Caco-2 (cell line): Measurements from ENCODE around the gene KIRREL3. TPM values are rescaled to one million over a fixed set of nuclear protein-coding genes. Genes with fewer than 3 reads are reported as not detected.

Experiments used
- BruUV-seq: library from RNA; stranded (reverse); fragments of 400-500 nt; replicated peaks from 2 replicates; lab custom pipeline; 2021; lab: Mats Ljungman, UMichigan
- CTCF ChIA-PET: fragments of 300-600 bp; sonication (Branson Sonifier 250); formaldehyde crosslinking; loops from one replicate; lab custom pipeline; 2022; ENCODE audit warnings: antibody characterized with exemption; lab: Charles Lee
- POLR2A ChIA-PET: fragments of 300-600 bp; sonication (Branson Sonifier 250); formaldehyde crosslinking; loops from one replicate; lab custom pipeline; 2022; ENCODE audit warnings: antibody characterized with exemption; lab: Charles Lee
- DNase-seq, 2 experiments: peaks; one replicate each; pipeline versions ENCODE4 v3.0.0 to v3.0.0-alpha.2; 2020 to 2022
- H3K27me3 ChIP-seq: replicated peaks from 2 replicates; pipeline ENCODE4 v1.6.0; 2011; ENCODE audit warnings: low read length; ENCODE audit not compliant: control insufficient read depth, insufficient read depth
- H3K36me3 ChIP-seq: 2 replicates; pipeline ENCODE4 v1.5.1; 2011; ENCODE audit warnings: low read length; ENCODE audit not compliant: control insufficient read depth, insufficient read depth
- H3K4me1 ChIP-seq: fragments of 250-450 bp; sonication (Bioruptor Pico); 2 replicates; pipeline ENCODE4 v1.5.1; 2020; ENCODE audit warnings: mild to moderate bottlenecking
- H3K4me3 ChIP-seq: 2 replicates; pipeline ENCODE4 v1.5.1; 2011; ENCODE audit warnings: low read depth, mild to moderate bottlenecking, control low read depth, low read length
- H3K9me3 ChIP-seq: fragments of 250-450 bp; sonication (Bioruptor Pico); 2 replicates; pipeline ENCODE4 v1.5.1; 2020; ENCODE audit warnings: mild to moderate bottlenecking, moderate library complexity
- H3K27ac Mint-ChIP-seq: one replicate; pipeline ENCODE4 v1.8.0; 2022; ENCODE audit warnings: mixed read lengths; ENCODE audit not compliant: unreplicated experiment
- H3K27me3 Mint-ChIP-seq: one replicate; pipeline ENCODE4 v1.8.0; 2022; ENCODE audit warnings: mixed read lengths; ENCODE audit not compliant: insufficient read depth, unreplicated experiment
- H3K36me3 Mint-ChIP-seq: one replicate; pipeline ENCODE4 v1.8.0; 2022; ENCODE audit warnings: mild to moderate bottlenecking, mixed read lengths; ENCODE audit not compliant: insufficient read depth, unreplicated experiment
- H3K4me1 Mint-ChIP-seq: one replicate; pipeline ENCODE4 v1.8.0; 2022; ENCODE audit warnings: low read depth, mixed read lengths; ENCODE audit not compliant: unreplicated experiment
- H3K4me3 Mint-ChIP-seq: one replicate; pipeline ENCODE4 v1.8.0; 2022; ENCODE audit warnings: mild to moderate bottlenecking, moderate library complexity, mixed read lengths; ENCODE audit not compliant: unreplicated experiment
- H3K9me3 Mint-ChIP-seq: one replicate; pipeline ENCODE4 v1.8.0; 2022; ENCODE audit warnings: mixed read lengths; ENCODE audit not compliant: unreplicated experiment
- CTCF ChIP-seq, 2 experiments: fragments of 200-600 bp in 1 of 2; IDR thresholded peaks; 1 replicate in 1 of 2; 2 replicates in 1 of 2; pipeline versions ENCODE4 v1.5.1 to v1.8.0; 2011 to 2022; ENCODE audit warnings: antibody characterized with exemption in 1 of 2, control low read depth in 1 of 2, inconsistent platforms in 1 of 2, low read depth in 1 of 2, low read length in 1 of 2, mild to moderate bottlenecking in 1 of 2, moderate library complexity in 1 of 2; ENCODE audit not compliant: insufficient read depth in 1 of 2, severe bottlenecking in 1 of 2, unreplicated experiment in 1 of 2
- intact Hi-C: fragments of 100-400 bp; cut with micrococcal nuclease; formaldehyde crosslinking; loops from one replicate; pipeline ENCODE4 v1.10.0; 2022; ENCODE audit not compliant: unreplicated experiment
- total RNA-seq: library from RNA; stranded (reverse); gene quantifications from 2 replicates; pipeline ENCODE4 v1.2.3, GENCODE V29; 2022

KIRREL3 gene
- total RNA-seq, 1 experiment from 2014 or later: not detected

DNA sequence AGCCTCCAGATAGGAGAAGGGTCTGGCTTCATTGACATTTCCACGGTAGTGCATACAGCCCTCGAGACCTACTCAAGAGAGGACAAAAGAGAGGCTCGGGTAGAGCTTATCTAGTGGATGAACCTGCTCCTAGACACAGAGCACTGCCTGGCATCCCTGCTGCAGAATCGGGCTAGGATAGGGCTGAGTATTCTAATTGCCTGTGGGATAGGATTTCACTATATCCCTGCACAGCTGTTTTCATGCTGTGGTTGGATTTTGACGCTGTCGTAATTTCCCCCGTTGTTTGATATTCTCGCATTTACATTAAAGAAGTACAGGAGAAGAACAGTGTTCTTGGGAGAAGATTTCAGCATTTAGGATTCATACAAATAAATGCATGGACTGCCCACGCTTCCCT, 107.8 kb downstream of the KIRREL3 start:
- Histone ChIP-seq H3K9me3 (0 out of 2 replicates have a peak, but pooled peaks cover 7% of the 10 kb centered on the region), H3K27me3 (no peaks in the 10 kb centered on the region), H3K4me1 (no peaks in the 10 kb centered on the region), H3K4me3 (no peak overlapping the region), H3K36me3 (no peaks in the 10 kb centered on the region)
- ChIA-PET POLR2A (no interaction called here), CTCF (no interaction called here)
- intact Hi-C loops: no loop called here
- Mint-ChIP-seq H3K27ac (no peak overlapping the region), H3K4me3 (no peak overlapping the region), H3K4me1 (no peaks in the 10 kb centered on the region), H3K36me3 (no peaks in the 10 kb centered on the region), H3K9me3 (no peaks in the 10 kb centered on the region), H3K27me3 (peaks cover 7% of the 10 kb centered on the region)
- no TSS peak for BruUV-seq
- DNase-seq: no peak
- no peak for TF ChIP-seq CTCF (IDR thresholded peaks at IDR 0.05; ENCODE audit: insufficient read depth in 1 of 2, low read depth in 1 of 2, low read length in 1 of 2, severe bottlenecking in 1 of 2, unreplicated experiment in 1 of 2)

DNA sequence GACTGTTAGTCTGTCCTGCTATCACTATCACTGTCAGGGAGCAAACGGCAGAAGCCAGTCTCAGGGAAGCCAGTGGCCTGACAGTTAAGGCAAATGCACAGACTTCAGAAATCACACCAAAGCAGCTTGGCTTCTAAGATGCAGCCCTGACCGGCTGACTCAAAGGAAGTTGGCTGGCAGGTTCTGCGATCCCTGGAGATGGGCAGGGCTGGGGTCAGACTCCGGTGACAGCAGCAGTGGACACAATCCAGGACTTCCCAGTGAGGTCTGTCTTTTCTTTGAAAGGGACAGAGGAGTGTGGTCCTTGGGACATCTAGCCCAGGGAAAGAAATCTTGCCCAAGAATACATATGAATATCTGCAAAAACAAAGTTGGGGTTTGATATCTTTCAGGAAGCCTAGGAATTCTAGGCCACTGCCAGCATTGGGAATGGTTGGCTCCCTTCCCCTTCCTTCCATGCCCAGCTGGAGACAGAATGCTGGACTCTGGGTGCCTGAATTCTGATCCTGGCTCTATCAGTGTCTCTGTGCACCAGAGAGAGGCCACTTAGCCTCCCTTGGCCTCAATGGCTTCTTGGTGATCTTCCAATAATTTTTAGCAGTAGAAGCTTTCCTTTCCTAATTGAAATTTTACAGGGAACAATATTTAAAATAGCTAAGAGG, 108.9 kb downstream of the KIRREL3 start:
- H3K9me3 Mint-ChIP-seq: no peaks in the 10 kb centered on the region
- intact Hi-C loops: no loop called here
- no peak for DNase-seq
- no peak overlapping the region for H3K27ac Mint-ChIP-seq
- peaks cover 7% of the 10 kb centered on the region for H3K27me3 Mint-ChIP-seq
- Histone ChIP-seq H3K9me3 (0 out of 2 replicates have a peak, but pooled peaks cover 7% of the 10 kb centered on the region), H3K4me3 (no peak overlapping the region), H3K36me3 (no peaks in the 10 kb centered on the region), H3K27me3 (no peaks in the 10 kb centered on the region), H3K4me1 (no peaks in the 10 kb centered on the region)
- H3K4me1 Mint-ChIP-seq: no peaks in the 10 kb centered on the region
- ChIA-PET POLR2A (no interaction called here), CTCF (interaction anchor here (0.5 kb wide), 1 partner anchor 78 kb away, joined by 4 read pairs; no protein-coding TSS in a partner anchor)
- no peaks in the 10 kb centered on the region for H3K36me3 Mint-ChIP-seq
- no TSS peak for BruUV-seq
- TF ChIP-seq CTCF (IDR thresholded peaks at IDR 0.05; ENCODE audit: insufficient read depth in 1 of 2, low read depth in 1 of 2, low read length in 1 of 2, severe bottlenecking in 1 of 2, unreplicated experiment in 1 of 2): no peak
- H3K4me3 Mint-ChIP-seq: no peak overlapping the region

DNA sequence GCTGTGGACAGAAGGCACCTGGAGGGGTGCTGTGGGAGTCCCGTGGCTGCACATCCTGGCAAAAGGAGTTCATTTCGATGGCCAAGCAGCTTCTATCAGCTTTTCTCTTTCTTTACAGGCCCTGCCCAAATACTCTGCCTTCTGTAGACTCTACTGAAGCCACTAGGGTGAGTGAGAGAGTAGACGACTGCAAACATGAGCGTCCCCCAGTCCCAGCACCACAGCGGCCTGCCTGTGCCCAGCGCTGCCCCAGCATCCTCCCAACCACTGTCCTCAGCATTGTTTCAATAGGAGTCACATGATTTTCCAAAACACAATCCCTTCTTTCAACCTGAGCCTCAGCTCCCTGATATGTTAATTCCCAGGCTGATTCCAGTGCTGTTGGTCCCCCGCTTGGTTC, 110.0 kb downstream of the KIRREL3 start:
- Histone ChIP-seq H3K4me3 (no peak overlapping the region), H3K9me3 (no peaks in the 10 kb centered on the region), H3K4me1 (no peaks in the 10 kb centered on the region), H3K36me3 (no peaks in the 10 kb centered on the region), H3K27me3 (no peaks in the 10 kb centered on the region)
- CTCF ChIA-PET: interaction anchor here (0.5 to 0.6 kb wide), 2 partner anchors 14 to 333 kb away, joined by 3 read pairs; no protein-coding TSS in a partner anchor
- Mint-ChIP-seq H3K27me3 (peaks cover 7% of the 10 kb centered on the region), H3K4me3 (no peak overlapping the region), H3K27ac (no peak overlapping the region), H3K4me1 (no peaks in the 10 kb centered on the region), H3K9me3 (no peaks in the 10 kb centered on the region), H3K36me3 (no peaks in the 10 kb centered on the region)
- intact Hi-C loops: no loop called here
- BruUV-seq: no TSS peak
- TF ChIP-seq CTCF (IDR thresholded peaks at IDR 0.05; ENCODE audit: insufficient read depth in 1 of 2, low read depth in 1 of 2, low read length in 1 of 2, severe bottlenecking in 1 of 2, unreplicated experiment in 1 of 2): peak in 1 of 2 experiments; percentile 37
- DNase-seq: peak in 1 of 2 experiments; percentile 22
- POLR2A ChIA-PET: no interaction called here
